NCI-H1694 (cell line): ENCODE measurements around the gene OR2A12.
A peak's percentile ranks its signal among the peaks of the same experiment; 100 is the strongest.
"Not testable (repeated sequence)": the region's sequence is repeated elsewhere in the genome, so short reads cannot be mapped to it uniquely, and the experiment has no call there.

Experiments used
- DNase-seq: peaks from one replicate; lab custom pipeline; 2025; lab: John Stamatoyannopoulos, UW

The OR2A12 gene

GRCh38 chr7:144118341-144118740 is 32.3 kb downstream of the OR2A12 start:
- DNase-seq = no peak

GRCh38 chr7:144122876-144123275 is 36.8 kb downstream of the OR2A12 start, which contains the start of gene OR2A14:
Gene OR2A14, plus strand, starts transcription at chr7:144123176. Its CDS starts 5,937 bp downstream, at chr7:144129113.
- no peak for DNase-seq

- peak; percentile 65 for DNase-seq
These were observed 41.7 kb downstream of the OR2A12 start for GRCh38 chr7:144127714-144128334.

GRCh38 chr7:144129601-144130000 is 43.5 kb downstream of the OR2A12 start:
- not testable (repeated sequence) for DNase-seq

- DNase-seq = no peak
These were observed 44.7 kb downstream of the OR2A12 start for GRCh38 chr7:144130730-144131129.

GRCh38 chr7:144132262-144132661 is 46.2 kb downstream of the OR2A12 start:
- no peak for DNase-seq

- DNase-seq = no peak
These were observed 47.2 kb downstream of the OR2A12 start for GRCh38 chr7:144133307-144133706.

- DNase-seq = no peak
These were observed 48.0 kb downstream of the OR2A12 start for GRCh38 chr7:144134116-144134515.

- DNase-seq = no peak
These were observed 51.4 kb downstream of the OR2A12 start for GRCh38 chr7:144137501-144137900.

GRCh38 chr7:144142187-144142586 is 56.1 kb downstream of the OR2A12 start:
- no peak for DNase-seq

GRCh38 chr7:144144426-144144825 is 58.3 kb downstream of the OR2A12 start:
- DNase-seq = no peak

- DNase-seq = no peak
These were observed 62.2 kb downstream of the OR2A12 start for GRCh38 chr7:144148224-144148827.
